ENCODE results near the gene ETNK2.
"Not testable (repeated sequence)": the region's sequence is repeated elsewhere in the genome, so short reads cannot be mapped to it uniquely, and the experiment has no call there.

ETNK2 gene

DNA sequence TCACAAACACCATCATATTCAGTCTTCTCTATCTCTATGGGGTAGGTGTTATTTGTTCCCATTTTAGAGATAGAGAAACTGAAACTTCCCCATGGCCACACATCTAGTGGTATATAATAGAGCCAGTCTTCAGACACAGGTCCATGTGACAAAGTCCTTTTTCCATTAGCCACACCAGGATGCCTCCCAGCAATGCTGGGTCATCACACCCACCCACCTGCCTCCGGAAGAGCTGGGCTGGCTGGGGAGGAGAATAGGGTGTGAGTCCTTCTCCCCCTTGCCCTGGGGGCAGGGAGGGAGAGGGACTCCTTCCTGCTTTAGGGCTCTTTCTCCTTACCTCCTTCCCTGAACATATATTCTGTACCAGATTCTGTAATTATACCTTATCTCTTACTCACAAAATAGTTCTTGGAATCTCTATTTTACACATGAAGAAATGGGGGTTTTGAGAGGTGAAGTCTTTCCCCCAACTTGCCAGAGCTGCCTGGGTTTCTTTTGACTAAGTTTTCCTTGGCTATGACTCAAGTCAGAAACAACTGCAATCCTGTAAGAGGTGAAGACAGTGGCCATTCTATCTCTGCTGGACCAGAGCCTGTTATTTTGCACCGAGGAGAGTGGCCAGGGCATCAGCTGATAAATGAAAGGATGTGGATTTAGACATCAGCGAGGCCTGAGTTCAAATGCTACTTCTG, 49.0 kb downstream of the ETNK2 start:
- DNase-seq = no peak

DNA sequence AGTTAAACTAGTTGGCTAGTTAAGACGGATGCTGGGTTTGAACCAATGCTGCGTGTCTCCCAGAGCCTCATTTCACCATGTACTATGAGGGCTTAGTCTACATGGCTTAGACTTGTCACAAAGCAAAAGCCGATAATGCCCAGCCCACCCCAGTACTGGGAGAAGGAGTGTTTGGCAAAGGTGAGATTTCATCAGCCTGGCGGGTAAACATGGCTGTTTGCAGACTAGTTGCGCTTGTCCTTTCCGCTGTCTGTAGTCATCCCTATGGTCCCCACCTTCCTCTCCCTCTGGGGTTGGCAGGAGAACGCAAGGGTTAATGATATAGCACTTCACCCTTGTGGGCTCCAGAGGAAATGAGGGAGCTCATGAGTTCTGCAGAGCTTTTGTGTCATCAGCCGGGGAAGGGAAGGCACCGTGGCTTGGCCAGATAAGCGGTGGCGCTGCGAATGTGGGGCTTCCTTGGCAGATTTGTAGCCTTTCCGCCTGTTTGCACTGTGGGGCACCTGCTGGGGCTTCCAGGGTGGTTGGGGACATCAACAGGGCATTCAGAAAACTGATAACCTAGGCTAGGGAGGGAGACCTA, 49.7 kb downstream of the ETNK2 start:
- no peak for DNase-seq

DNA sequence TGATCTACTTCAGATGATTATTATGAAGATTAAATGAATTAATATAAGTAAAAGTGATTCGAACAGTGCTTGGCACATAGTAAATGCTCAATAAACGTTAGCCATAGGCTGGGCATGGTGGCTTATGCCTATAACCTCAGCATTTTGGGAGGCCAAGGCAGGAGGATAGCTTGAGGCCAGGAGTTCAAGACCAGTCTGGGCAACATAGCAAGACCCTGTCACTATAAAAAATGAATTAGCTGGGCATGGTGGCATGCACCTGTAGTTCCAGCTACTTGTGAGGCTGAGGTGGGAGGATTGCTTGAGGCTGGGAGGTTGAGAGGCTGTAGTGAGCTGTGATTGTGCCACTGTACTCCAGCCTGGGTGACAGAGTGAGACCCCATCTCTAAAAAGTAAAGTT, 52.1 kb downstream of the ETNK2 start:
- not testable (repeated sequence) for DNase-seq

DNA sequence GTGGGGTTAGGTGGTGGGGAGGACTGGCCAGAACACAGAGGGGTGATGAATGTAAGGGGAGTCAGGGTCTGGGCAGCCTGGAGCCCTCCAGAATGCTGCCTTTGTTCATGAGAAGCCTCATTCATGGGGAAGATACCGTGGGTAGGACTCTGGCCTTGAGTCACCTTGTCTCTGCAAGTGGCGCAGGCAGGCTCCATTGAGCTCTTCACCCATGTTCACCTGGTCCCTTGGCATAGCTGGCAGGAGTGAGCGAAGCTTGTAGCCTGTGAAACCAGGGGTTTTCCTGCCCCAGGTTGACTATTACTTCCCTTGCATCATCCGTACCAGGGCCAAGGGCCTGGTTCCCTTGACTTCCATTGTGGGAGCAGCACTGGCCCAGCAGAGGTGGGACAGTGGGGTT, 53.2 kb downstream of the ETNK2 start:
- DNase-seq = no peak

DNA sequence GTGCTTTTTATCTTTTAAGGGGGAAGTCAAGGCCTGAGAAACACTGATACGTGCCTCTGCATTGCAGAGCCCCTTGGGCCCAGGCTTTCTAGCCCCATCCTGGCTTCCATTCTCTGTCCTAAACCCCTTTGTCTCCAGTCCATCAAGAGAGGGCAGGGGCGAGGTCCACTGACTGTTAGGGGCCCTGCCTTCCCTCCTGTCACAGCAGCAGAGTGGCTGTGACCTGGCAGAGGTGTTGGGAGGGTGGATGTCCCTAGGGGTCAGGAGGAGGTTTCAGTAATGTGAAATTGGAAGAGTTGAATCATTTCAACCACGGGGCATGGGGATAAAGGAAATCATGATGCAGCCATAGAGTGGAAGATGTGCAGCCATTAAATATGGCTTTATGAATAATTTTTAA, 54.9 kb downstream of the ETNK2 start:
- no peak for DNase-seq

DNA sequence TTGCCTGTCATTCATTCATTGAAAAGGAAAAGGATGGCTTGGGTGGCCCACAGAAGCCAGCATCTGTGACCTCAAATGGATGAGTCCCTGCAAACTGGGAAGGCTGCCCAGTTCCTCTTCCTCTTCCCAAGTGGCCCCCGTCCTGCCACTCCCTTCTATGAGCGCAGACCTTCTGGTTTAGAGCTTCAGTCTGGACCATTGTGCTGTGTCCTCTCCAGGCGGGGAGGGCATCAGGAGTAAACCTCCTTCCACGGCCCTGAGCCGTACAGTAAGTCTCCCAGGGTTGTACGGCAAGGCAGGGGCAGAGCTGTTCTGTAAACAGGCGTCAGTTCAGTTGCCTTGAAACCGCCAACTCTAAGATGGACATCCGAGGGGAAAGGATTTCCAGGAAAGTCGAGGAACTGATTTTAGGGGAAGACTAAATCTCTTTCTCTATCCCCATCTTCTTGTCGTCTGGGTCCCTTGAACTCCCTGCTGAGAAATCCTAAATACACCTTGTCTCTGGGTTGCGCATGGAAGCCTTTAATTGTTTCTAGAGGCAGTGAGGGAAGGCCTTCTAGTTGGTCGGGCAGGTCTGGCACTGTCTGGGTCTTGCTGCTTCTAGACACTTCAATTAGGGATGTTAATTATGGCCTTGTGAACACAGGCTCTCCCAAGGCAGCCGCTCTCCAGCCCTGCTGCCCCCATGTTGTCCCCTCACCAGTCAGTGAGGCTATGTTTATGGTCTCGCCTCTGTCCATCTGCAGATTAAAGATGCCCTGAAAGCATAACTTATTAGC, 56.8 kb downstream of the ETNK2 start:
- DNase-seq = peak in 2 of 51 donors; percentile 17 to 19

DNA sequence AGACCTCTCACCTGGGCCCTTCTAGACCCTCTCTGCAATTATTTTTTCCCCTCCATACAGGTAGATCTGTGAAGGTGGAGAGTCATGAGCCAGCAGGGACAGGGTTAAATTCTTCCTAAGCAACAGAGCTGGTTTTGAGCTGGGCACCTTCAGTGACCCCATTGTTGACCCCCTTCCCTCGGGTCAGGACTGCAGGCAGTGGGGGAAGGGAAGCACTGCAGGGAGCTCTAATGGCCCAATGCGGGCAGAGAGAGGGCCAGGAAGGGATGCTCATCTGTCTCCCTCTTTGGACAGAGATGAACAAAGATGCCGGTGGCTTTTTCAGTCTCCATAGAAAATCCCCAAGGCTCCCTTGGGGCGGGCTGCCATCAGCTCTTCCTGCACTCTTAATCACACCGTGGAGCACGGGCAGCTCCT, 57.5 kb downstream of the ETNK2 start:
- DNase-seq = no peak

DNA sequence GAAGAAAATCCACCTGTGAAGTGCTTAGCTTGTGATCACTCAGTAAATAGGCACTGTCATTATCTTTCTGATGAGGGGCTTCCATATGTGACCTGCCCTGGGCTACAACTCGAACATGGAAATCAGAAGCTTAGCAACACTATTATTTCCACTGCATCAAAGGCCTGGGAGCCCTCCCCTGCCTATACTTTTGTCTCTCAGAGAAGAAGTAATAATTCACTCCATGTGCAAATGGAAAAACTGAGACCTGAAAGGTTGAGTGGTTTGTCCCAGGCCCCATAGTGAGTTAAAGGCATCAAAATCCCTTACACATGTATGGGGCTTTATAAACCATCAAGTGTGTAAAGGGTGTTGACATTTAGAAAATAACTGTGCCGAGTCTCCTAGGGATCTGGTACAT, 58.1 kb downstream of the ETNK2 start:
- DNase-seq = no peak

DNA sequence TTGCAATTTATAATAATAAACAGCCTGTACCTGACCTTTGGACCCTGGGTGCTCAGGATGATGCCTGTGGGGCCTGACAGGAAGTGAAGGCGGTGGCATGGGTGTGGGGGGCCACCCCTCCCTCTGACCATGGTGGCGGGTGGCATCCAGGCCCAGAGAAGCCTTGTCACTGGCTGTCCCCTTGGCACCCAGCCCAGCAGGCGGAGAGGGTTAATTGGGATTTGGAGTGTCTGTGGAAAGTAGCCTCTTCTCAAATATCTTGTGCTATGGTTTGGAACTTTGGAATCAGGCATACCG, 58.5 kb downstream of the ETNK2 start:
- DNase-seq = no peak

DNA sequence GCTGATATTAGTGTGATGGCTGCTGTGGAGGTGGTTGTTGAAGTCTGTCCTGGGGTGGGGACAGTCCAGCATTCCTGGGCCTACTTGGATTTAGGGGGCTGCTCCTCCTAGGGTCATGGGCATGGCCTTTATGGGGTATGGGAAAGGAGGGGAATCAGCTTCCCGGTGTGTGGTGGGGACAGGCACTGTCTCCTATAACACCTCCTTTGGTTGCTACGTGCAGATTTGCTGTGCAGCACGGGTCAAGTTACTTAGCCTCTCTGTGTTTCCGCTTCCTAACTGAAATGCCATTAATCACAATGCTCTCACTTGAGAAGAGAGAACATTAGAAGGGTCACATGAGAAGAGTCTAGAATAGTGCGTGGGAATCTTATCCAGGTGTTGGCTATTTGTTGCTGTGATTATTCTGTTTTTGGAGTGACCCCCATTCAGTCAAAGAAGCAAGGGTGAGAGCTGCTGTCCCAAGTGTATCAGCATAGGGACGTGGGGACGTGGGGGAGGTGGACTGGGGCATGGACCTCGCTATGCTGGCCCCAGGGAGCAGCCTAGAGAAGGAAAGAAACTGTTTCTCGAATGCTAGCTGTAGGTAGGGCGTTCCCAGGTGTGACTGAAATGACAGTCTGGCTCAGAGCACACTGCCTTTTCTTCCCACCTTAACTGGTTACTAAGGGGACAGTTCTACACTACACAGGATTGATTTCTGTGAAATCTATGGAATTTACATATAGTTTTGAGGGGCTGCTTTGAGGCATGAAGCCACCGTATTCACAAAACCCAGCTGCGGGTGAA, 59.0 kb downstream of the ETNK2 start:
- DNase-seq = no peak

DNA sequence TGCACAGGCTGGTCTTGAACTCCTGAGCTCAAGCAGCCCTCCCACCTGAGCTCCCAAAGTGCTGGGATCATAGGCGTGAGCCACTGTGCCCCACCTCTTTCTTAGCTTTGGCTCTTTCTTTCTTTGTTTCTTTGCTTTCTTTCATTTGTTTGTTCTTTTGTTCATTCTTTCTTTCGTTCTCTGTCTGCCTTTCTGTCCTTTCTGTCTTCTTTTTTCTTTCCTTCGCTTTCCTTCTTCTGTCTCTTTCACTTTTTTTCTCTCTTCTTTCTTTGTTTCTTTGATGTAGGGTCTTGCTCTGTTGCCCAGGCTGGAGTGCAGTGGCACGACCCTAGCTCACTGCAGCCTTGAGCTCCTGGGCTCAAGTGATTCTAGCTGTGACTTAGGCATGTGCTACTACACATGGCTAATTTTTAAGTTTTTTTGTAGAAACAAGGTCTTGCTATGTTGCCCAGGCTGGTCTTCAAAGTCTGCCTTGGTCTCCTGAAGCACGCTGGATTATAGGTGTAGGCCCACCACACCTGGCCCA, 60.0 kb downstream of the ETNK2 start:
- no peak for DNase-seq

DNA sequence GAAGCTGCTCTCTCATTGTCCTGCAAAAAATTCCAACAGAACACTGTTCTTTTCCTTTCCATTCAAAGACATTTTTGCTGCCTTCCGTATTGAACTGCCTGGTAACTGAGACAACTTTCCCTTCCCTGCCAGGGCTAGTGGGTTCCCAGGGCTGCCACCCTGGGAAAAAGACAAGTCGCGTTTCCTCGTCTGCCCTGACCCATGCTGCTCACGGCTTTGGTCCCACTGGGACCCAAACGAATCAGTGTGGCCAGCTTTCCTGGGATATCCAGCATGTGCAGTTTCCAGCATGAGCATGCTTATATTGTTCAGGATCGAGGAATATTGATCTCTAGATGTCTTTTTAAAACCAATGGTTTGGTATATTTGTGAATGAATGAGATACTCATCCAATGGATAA, 60.8 kb downstream of the ETNK2 start:
- DNase-seq = no peak

DNA sequence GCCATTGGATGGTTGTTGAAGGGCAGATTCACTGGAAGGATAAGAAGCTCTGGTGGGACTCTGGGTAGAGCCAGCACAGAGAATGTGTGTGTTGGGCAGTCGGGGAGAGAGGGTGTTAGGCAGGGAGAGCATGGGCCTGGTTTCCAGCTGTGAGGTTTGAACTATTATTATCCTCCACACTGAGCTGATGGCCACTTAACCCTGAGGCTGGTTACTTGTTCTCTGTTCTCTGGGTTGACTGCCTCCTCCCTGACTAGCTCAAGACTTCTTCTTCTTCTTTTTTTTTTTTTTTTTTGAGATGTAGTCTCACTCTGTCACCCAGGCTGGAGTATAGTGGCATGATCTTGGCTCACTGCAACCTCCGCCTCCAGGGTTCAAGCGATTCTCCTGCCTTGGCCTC, 61.7 kb downstream of the ETNK2 start:
- not testable (repeated sequence) for DNase-seq

DNA sequence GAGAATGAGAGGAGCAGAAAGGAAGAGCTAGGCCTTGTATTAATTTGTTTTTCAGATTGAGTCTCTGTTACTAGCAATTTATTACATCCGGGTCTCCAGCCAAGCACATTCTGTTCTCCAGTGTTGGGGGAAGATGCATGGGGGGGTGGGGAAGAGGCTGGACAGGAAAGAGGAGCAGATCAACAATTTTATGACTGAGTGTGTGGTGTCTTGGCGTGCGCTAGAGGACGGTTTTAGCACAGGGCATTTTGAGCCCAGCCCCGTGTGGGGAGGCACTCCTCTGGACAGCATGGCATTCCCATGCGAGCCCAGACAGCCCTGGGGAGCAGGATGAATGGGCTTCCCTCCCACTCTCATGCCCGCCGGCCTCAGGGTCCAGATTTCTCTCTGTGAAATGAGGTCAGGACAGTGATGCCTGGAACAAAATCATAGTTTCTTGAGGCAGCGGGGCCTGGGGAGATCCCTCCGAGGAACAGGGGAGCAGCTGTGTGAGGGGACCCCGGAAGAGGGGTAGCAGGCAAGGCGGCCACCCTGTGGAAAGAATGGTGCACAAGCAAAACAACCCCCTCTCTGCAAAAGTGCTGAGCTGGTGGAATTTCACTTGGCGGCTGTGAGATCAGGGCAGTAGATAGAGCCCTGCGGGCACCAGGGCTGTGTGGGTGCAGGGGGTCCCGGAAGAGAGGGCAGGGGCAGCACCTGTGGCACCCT, 62.6 kb downstream of the ETNK2 start:
- peak in 13 of 51 donors; percentile 19 to 54 (median 27) for DNase-seq

DNA sequence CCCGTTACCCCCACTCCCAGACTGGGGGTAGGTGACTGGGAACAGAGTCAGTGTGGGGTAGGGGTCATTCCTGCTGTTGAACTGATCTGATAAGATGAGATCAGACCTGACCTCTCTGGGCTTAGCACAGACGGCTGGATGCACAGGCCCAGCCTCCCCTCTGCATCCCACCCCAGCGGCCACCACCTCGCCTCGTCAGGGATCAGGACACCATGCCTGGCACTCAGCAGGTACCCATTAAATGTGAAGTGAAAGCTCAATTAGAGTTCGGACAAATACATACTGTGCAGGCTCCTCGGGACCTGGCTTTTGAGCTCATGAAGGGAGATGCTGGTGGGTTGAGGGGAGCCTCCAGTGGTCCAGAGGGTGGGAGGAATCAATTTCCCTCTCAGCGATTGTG, 63.2 kb downstream of the ETNK2 start:
- no peak for DNase-seq

DNA sequence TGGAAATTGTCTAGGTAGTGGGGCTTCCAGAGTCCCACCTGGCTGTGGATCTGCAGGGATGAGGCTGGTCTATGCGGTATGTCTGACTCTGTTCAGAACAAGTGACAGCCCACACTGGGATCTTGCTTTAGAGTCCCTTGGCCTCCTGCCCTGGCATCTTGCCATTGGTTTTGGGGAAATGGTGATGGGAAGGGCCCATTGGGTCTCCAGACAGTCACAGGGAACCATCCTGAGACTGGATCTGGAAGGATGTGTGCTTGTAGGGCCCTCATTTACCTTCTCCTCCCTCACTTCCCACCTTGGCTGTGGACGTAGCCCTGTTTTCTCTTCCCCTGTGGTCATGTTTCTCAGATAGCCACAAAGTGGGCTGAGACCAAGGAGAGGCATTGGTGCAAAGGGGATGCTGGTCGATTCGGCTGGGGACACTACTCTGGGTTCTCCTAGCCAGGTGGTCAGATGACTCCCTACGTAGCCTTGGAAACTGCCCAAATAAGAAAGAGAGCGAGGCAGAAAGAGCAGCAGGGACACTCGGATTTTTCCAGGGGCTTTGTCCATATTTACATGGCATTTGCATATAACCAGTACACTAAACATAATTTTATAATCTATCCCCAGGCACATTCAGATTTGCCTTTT, 63.8 kb downstream of the ETNK2 start:
- peak in 10 of 51 donors; percentile 14 to 42 (median 31) for DNase-seq

DNA sequence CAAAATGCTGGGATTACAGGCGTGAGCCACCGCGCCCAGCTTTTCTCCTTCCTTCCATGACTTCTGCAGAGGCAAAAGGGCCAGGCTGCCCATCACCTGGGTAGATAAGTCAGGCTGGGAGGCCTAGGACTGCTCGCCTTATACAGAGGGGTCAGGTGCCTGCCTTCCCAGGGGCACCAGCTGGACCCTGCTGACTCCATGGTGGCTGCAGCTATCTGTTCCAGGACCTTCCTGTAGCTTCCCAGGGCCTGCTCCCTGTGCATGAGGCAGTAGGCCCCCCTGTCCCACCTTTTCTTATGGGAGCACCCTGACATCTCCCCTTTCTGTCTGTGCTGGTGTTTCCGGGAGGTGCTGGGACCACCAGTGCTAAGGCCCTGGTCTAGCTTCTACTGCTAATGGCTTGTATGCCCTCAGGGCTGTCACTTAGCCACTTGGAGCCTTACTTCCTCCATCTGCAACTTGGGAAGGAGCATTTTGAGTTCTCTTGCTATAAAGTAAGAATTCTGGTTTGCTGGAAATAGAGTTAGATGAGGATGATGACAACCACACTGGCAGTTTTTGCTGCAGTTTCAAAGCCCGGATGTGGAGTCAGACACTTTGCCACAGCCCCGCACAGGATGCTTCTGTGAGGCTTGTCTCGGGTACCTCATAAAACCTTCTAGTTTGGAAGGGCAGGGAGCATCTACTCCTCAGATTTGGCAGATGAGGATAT, 64.5 kb downstream of the ETNK2 start:
- DNase-seq = no peak

DNA sequence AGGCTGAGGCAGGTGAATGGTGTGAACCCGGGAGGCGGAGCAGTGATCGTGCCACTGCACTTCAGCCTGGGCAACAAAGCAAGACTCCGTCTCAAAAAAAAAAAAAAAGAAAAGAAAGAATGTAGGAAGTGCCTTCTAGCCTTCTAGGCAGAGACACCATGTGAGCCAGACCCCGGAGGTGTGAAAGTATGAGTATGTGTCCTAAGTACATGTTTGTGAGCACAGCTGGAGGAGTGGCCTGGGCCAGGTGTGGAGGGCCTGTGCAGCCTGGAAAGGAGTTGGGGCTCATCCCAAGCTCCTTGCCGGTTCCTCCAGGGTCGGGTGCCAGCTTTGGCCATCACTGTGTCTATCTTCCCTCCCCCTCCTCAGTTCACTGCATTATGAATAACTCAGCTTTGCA, 66.0 kb downstream of the ETNK2 start:
- DNase-seq = no peak

DNA sequence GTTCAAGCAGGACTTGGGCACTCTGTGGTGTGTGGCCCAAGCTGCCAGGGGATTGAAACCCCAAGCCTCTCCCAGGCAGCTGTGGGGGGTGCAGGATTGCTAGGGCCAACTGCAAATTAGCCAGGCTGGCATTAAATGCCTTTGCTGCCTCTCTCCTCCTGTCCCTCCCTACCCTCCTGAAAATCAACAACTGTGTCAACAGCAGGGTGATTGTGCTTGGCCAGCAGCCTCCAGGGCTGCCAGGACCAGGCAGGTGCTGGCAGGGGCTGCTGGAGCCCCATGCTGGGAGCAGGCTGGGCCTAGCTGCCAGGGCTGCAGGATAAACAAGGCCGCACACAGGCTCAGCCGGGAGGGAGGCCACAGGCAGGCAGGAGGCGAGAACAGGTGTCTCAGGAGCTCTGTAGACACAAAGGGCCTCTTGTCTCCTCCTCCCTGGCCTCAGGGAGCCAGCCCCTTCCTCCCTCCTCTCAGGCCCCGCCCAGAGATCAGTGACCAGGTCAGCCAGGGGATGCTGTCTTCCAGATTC, 67.5 kb downstream of the ETNK2 start:
- DNase-seq = peak in 32 of 51 donors; percentile 20 to 88 (median 58)

DNA sequence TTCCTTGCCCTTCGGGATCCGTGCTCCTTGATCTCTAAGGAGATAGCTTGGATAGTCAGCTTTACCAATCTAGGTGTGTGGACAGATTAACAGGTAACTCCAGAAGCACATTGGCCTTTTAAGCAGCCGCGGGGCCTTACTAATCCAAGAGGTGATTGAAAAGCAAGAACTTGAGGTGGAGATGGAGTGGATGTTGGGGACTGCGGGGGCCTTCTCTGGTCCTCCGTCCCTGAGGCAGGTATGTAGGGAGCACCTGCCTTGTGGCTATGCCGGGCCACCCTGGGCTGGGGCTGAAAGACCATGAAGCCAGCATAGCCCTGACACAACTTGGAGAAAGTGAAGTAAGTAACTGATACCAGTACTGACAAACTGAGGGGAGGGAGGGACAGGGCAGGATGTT, 68.4 kb downstream of the ETNK2 start:
- DNase-seq = no peak

Data from hypothalamus (tissue), 51 donors.